IMR-90 (cell line): ENCODE measurements around the gene ZPBP2. TPM values are rescaled to one million over a fixed set of nuclear protein-coding genes. Genes with fewer than 3 reads are reported as not detected.
A peak's percentile ranks its signal among the peaks of the same experiment; 100 is the strongest.

Source experiments
- ATAC-seq: fragments of 200-7000 bp; cut with Tn5 transposase; 2 replicates; pipeline ENCODE4 v1.9.1; 2020; ENCODE audit warnings: low read depth, mild to moderate bottlenecking, moderate library complexity
- BruUV-seq: library from RNA; stranded (reverse); fragments of 400-500 nt; replicated peaks from 2 replicates; lab custom pipeline; 2021; lab: Mats Ljungman, UMichigan
- CTCF ChIA-PET: fragments of 300-600 bp; formaldehyde crosslinking; extraction: SDS; loops from one replicate; lab custom pipeline; 2021; ENCODE audit warnings: antibody characterized with exemption; lab: Yijun Ruan, JAX
- POLR2A ChIA-PET: fragments of 300-600 bp; sonication (Branson Sonifier 250); formaldehyde crosslinking; loops from one replicate; lab custom pipeline; 2022; ENCODE audit warnings: antibody characterized with exemption; ENCODE audit not compliant: unreplicated experiment; lab: Charles Lee
- DNase-seq: peaks from one replicate; pipeline ENCODE4 v3.0.0; 2013
- H2AFZ ChIP-seq: replicated peaks from 2 replicates; pipeline ENCODE3; 2013; ENCODE audit warnings: low read length, mild to moderate bottlenecking; ENCODE audit not compliant: poor library complexity
- H2AK5ac ChIP-seq: 2 replicates; pipeline ENCODE4 v1.6.1; 2013; ENCODE audit warnings: low read depth, low read length, inconsistent platforms
- H2AK9ac ChIP-seq: replicated peaks from 2 replicates; pipeline ENCODE3; 2013; ENCODE audit warnings: mild to moderate bottlenecking, low read depth, low read length, moderate library complexity; ENCODE audit not compliant: poor library complexity
- H2BK120ac ChIP-seq: 2 replicates; pipeline ENCODE4 v1.6.1; 2013; ENCODE audit warnings: low read depth, low read length, inconsistent platforms
- H2BK15ac ChIP-seq: 3 replicates; pipeline ENCODE4 v1.6.1; 2013; ENCODE audit warnings: low read depth, low read length, inconsistent platforms
- H2BK20ac ChIP-seq: 2 replicates; pipeline ENCODE4 v1.6.1; 2013; ENCODE audit warnings: low read depth, mild to moderate bottlenecking, inconsistent platforms, low read length, moderate library complexity
- H2BK5ac ChIP-seq: 2 replicates; pipeline ENCODE4 v1.6.1; 2013; ENCODE audit warnings: mild to moderate bottlenecking, low read depth, low read length, inconsistent platforms; ENCODE audit not compliant: poor library complexity, severe bottlenecking
- H3K14ac ChIP-seq: replicated peaks from 2 replicates; pipeline ENCODE4 v1.6.1; 2013; ENCODE audit warnings: low read depth, low read length, inconsistent platforms
- H3K18ac ChIP-seq: 2 replicates; pipeline ENCODE4 v1.6.1; 2013; ENCODE audit warnings: low read depth, low read length, control low read depth
- H3K23ac ChIP-seq: 2 replicates; pipeline ENCODE4 v1.6.1; 2013; ENCODE audit warnings: low read depth, low read length, inconsistent platforms
- H3K27ac ChIP-seq: 2 replicates; pipeline ENCODE4 v1.5.1; 2013; ENCODE audit warnings: mild to moderate bottlenecking, control low read depth, low read length; ENCODE audit not compliant: insufficient read depth
- H3K27me3 ChIP-seq: 2 replicates; pipeline ENCODE4 v1.6.1; 2013; ENCODE audit warnings: low read length; ENCODE audit not compliant: control insufficient read depth, insufficient read depth
- H3K36me3 ChIP-seq: 2 replicates; pipeline ENCODE4 v1.6.1; 2013; ENCODE audit warnings: low read length, mixed read lengths; ENCODE audit not compliant: control insufficient read depth, insufficient read depth
- H3K4ac ChIP-seq: 2 replicates; pipeline ENCODE4 v1.6.1; 2013; ENCODE audit warnings: low read depth, low read length, inconsistent platforms
- H3K4me1 ChIP-seq: 2 replicates; pipeline ENCODE4 v1.6.1; 2013; ENCODE audit warnings: low read length, mixed read lengths; ENCODE audit not compliant: control insufficient read depth, insufficient read depth
- H3K4me2 ChIP-seq: 2 replicates; pipeline ENCODE4 v1.6.1; 2013; ENCODE audit warnings: low read depth, mild to moderate bottlenecking, control low read depth, low read length, moderate library complexity
- H3K4me3 ChIP-seq: 2 replicates; pipeline ENCODE4 v1.5.1; 2013; ENCODE audit warnings: low read depth, mild to moderate bottlenecking, control low read depth, low read length, moderate library complexity; ENCODE audit not compliant: insufficient read depth
- H3K56ac ChIP-seq: 2 replicates; pipeline ENCODE4 v1.6.1; 2013; ENCODE audit warnings: low read length, inconsistent platforms; ENCODE audit not compliant: insufficient read depth; ENCODE audit errors: extremely low read depth
- H3K79me1 ChIP-seq, 2 experiments: 2 replicates each; pipeline ENCODE4 v1.6.1; 2013; ENCODE audit warnings: low read length in 2 of 2, inconsistent platforms in 1 of 2, low read depth in 1 of 2
- H3K9ac ChIP-seq: 2 replicates; pipeline ENCODE4 v1.6.1; 2013; ENCODE audit warnings: low read depth, low read length, control low read depth
- H3K9me1 ChIP-seq: 2 replicates; pipeline ENCODE4 v1.6.1; 2013; ENCODE audit warnings: low read length, inconsistent platforms; ENCODE audit not compliant: insufficient read depth
- H3K9me3 ChIP-seq: 2 replicates; pipeline ENCODE4 v1.6.1; 2013; ENCODE audit warnings: low read length; ENCODE audit not compliant: control insufficient read depth, insufficient read depth
- H4K20me1 ChIP-seq: 2 replicates; pipeline ENCODE4 v1.6.1; 2013; ENCODE audit warnings: low read length, inconsistent platforms; ENCODE audit not compliant: insufficient read depth
- H4K5ac ChIP-seq: 2 replicates; pipeline ENCODE4 v1.6.1; 2013; ENCODE audit warnings: mild to moderate bottlenecking, low read depth, low read length, control low read depth
- H4K8ac ChIP-seq, 2 experiments: 2 replicates each; pipeline ENCODE4 v1.6.1; 2013; ENCODE audit warnings: low read depth in 2 of 2, low read length in 2 of 2, control low read depth in 1 of 2, inconsistent platforms in 1 of 2
- H4K91ac ChIP-seq: 2 replicates; pipeline ENCODE4 v1.6.1; 2013; ENCODE audit warnings: low read depth, low read length, inconsistent platforms; ENCODE audit not compliant: insufficient read depth
- BHLHE40 ChIP-seq: fragments of 150-350 bp; IDR thresholded peaks from 2 replicates; pipeline ENCODE4 v1.6.1; 2016; ENCODE audit warnings: mild to moderate bottlenecking, low read depth, low read length
- CEBPB ChIP-seq: IDR thresholded peaks from 2 replicates; pipeline ENCODE4 v1.6.1; 2012; ENCODE audit warnings: low read depth, low read length, improper control_type of control experiment
- CTCF ChIP-seq: conservative IDR thresholded peaks from 2 replicates; pipeline ENCODE4 v1.5.1; 2012; ENCODE audit warnings: mild to moderate bottlenecking, low read depth, low read length, improper control_type of control experiment
- ELK1 ChIP-seq: fragments of 150-350 bp; IDR thresholded peaks from 2 replicates; pipeline ENCODE4 v1.6.1; 2016; ENCODE audit warnings: low read depth, mild to moderate bottlenecking, low read length, moderate library complexity, borderline replicate concordance
- FOS ChIP-seq: fragments of 150-350 bp; IDR thresholded peaks from 2 replicates; pipeline ENCODE4 v1.6.1; 2016; ENCODE audit warnings: low read depth, low read length
- MXI1 ChIP-seq: IDR thresholded peaks from 2 replicates; pipeline ENCODE4 v1.6.1; 2012; ENCODE audit warnings: low read depth, mild to moderate bottlenecking, low read length, moderate library complexity, borderline replicate concordance
- NFE2L2 ChIP-seq: fragments of 150-350 bp; IDR thresholded peaks from 2 replicates; pipeline ENCODE4 v1.6.1; 2016; ENCODE audit warnings: low read depth, mild to moderate bottlenecking, low read length
- RAD21 ChIP-seq: IDR thresholded peaks from 2 replicates; pipeline ENCODE4 v1.6.1; 2012; ENCODE audit warnings: low read length, improper control_type of control experiment
- RFX5 ChIP-seq: IDR thresholded peaks from 2 replicates; pipeline ENCODE4 v1.8.0; 2012; ENCODE audit warnings: low read depth, mild to moderate bottlenecking, low read length, moderate library complexity
- USF2 ChIP-seq: fragments of 150-350 bp; IDR thresholded peaks from 2 replicates; pipeline ENCODE4 v1.6.1; 2017; ENCODE audit warnings: mild to moderate bottlenecking, antibody characterized with exemption, low read length, low read depth
- WGBS, 2 experiments: methylation state at CpG; one replicate each; pipeline versions ENCODE4 v1.1.5 to v1.1.7; 2013; ENCODE audit warnings: missing lambda C conversion rate in 2 of 2; ENCODE audit not compliant: insufficient read length in 1 of 2; ENCODE audit errors: extremely low coverage in 2 of 2; 5-methylcytosine and 5-hydroxymethylcytosine counted together
- dilution Hi-C: fragments of 300-500 bp; cut with HindIII; formaldehyde crosslinking; loops from one replicate; pipeline ENCODE4 v1.14.3; 2018; ENCODE audit warnings: low sequenced_read_pairs; ENCODE audit not compliant: unreplicated experiment
- in situ Hi-C: fragments of 300-500 bp; cut with MboI; formaldehyde crosslinking; loops from 3 replicates; pipeline ENCODE4 v1.14.3; 2019; ENCODE audit warnings: low sequenced_read_pairs, inconsistent platforms, mixed read lengths
- intact Hi-C: fragments of 100-400 bp; cut with micrococcal nuclease; formaldehyde crosslinking; loops from 2 replicates; pipeline ENCODE4 v1.10.0; 2022
- polyA plus RNA-seq, 3 experiments: library from polyadenylated mRNA; depleted of rRNA; stranded (reverse); fragments of >200 nt; gene quantifications; 2 replicates each; pipeline ENCODE4 v1.2.3, GENCODE V29; 2012; ENCODE audit warnings: low replicate concordance in 1 of 3
- total RNA-seq: library from RNA; depleted of rRNA; stranded (reverse); fragments of >200 nt; gene quantifications from 2 replicates; pipeline ENCODE4 v1.2.3, GENCODE V29; 2012

ZPBP2 gene
- total and polyA plus RNA-seq, 2 of the 4 experiments (the other 2 are of a cell fraction): not detected

DNA sequence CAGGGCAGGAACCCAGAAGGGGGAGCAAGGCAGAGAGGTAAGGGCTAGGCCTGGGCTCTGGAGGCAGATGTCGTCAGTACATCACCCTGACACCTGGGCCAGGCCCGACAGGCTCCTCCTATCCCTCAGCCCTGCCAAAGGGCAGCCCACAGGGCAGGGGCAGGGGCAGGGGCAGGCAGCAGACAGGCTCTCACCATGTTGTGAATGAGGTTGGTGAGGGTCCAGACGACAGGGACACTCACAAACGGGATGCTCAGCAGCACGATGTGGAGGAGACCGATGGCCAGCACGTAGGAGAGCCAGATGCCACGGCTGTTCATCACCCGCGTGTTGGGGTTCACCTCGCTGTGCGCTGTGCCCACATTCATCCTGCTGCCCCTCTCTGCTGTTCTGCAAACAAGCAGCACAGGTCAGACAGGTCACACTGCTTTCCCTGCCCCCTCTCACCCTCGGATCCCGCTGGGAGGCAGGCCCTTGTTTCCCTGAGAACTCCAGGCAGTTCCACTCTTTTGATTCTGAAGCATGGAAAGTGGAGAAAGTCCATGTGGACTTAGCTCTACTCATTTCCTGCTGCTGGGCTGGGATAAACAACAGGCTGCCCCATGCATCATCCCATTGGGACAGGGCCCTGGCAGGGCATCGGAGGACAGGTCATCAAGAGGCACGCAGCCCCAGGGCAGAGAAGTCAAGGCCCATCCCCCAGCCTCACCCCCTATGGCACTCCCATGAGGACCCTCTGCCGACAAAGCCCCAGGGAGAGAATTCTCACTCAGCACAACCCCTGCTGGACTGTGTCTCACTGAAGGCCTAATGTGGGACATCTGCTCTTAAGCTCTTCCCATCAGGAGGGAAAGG is 56.1 kb downstream of the ZPBP2 start:
- POLR2A ChIA-PET: no interaction called here
- in situ Hi-C loops: no loop called here

More for the DNA sequence above, 56.1 kb downstream of the ZPBP2 start:
- peak overlapping the region in 1 of 2 experiments; percentile 9; a peak in 1 of 4 replicates for H4K8ac ChIP-seq
- H3K18ac ChIP-seq: no peak overlapping the region
- peaks cover 9 to 66% of the 10 kb centered on the region in 2 experiments; a peak in 3 of 4 replicates for H3K79me1 ChIP-seq
- H4K20me1 ChIP-seq: peaks cover 47% of the 10 kb centered on the region
- dilution Hi-C loops (no loop called here), intact Hi-C loops (no loop called here)
- peak overlapping the region; percentile 74 for H2AK5ac ChIP-seq
- 0 out of 2 replicates have a peak overlapping the region, but pooled peaks have one; percentile 24 for H2BK20ac ChIP-seq
- peak overlapping the region; percentile 62 for H3K4ac ChIP-seq
- peaks cover 28% of the 10 kb centered on the region for H3K9me1 ChIP-seq
- H2BK15ac ChIP-seq: peak overlapping the region; percentile 50; the same call in 1 of the 3 replicates
- H3K14ac ChIP-seq: peak overlapping the region; percentile 39; the same call in 1 of the 2 replicates
- H3K4me2 ChIP-seq: peak overlapping the region; percentile 48; the same call in 1 of the 2 replicates
- H3K27ac ChIP-seq: peak overlapping the region; percentile 64
- H2AK9ac ChIP-seq: peak overlapping the region; percentile 29
- H3K4me1 ChIP-seq: peaks cover 36% of the 10 kb centered on the region
- H3K56ac ChIP-seq: no peak overlapping the region
- H2BK5ac ChIP-seq: peak overlapping the region; percentile 69
- peak overlapping the region; percentile 37; the same call in 1 of the 2 replicates for H2BK120ac ChIP-seq
- no TSS peak for BruUV-seq
- ATAC-seq (no peak), DNase-seq (peak; percentile 49)
- H3K4me3 ChIP-seq: no peak overlapping the region
- H3K9ac ChIP-seq: no peak overlapping the region
- 80% methylated on average over 9 of the region's 17 CpGs; no CpG with 5 or more reads in 1 of the 2 experiments for WGBS, 2 experiments
- H3K9me3 ChIP-seq: no peaks in the 10 kb centered on the region
- TF ChIP-seq NFE2L2 (no peak), RFX5 (no peak), BHLHE40 (no peak), RAD21 (no peak), MXI1 (peak; percentile 83), CEBPB (no peak), ELK1 (no peak), CTCF (0 out of 2 replicates have a peak, but pooled peaks have one; percentile 13), FOS (no peak), USF2 (no peak)
- H4K91ac ChIP-seq: no peak overlapping the region; the same call in 1 of the 2 replicates
- no peaks in the 10 kb centered on the region for H3K27me3 ChIP-seq
- peak overlapping the region; percentile 40 for H2AFZ ChIP-seq
- H3K36me3 ChIP-seq: peaks cover 42% of the 10 kb centered on the region
- CTCF ChIA-PET: interaction anchor here (1.3 kb wide), 1 partner anchor 9 kb away, joined by 6 read pairs; no protein-coding TSS in a partner anchor
- H4K5ac ChIP-seq: peak overlapping the region; percentile 13; the same call in 1 of the 2 replicates
- H3K23ac ChIP-seq: peak overlapping the region; percentile 49; the same call in 1 of the 2 replicates
